GM12878 (cell line): ENCODE measurements around the gene ECT2L. TPM values are rescaled to one million over a fixed set of nuclear protein-coding genes. Genes with fewer than 3 reads are reported as not detected.

ENCODE experiments used
- ATAC-seq: fragments of 200-7000 bp; cut with Tn5 transposase; 3 replicates; pipeline ENCODE4 v1.9.1; 2020; ENCODE audit warnings: mild to moderate bottlenecking, moderate library complexity
- BruUV-seq: library from RNA; stranded (reverse); fragments of 400-500 nt; replicated peaks from 2 replicates; lab custom pipeline; 2021; lab: Mats Ljungman, UMichigan
- CTCF ChIA-PET: fragments of 300-600 bp; sonication (Branson Sonifier 250); formaldehyde crosslinking; extraction: SDS; loops from one replicate; lab custom pipeline; 2021; ENCODE audit warnings: inconsistent platforms; lab: Yijun Ruan, JAX
- POLR2A ChIA-PET: fragments of 350-600 bp; formaldehyde crosslinking; extraction: SDS; loops from one replicate; lab custom pipeline; 2021; ENCODE audit warnings: inconsistent platforms; lab: Charles Lee
- RAD21 ChIA-PET: fragments of 300-600 bp; sonication (Branson Sonifier 250); formaldehyde crosslinking; loops from one replicate; lab custom pipeline; 2023; ENCODE audit warnings: antibody characterized with exemption; ENCODE audit not compliant: unreplicated experiment; lab: Charles Lee
- SMC1A ChIA-PET: fragments of 300-600 bp; sonication (Branson Sonifier 250); formaldehyde crosslinking; loops from one replicate; lab custom pipeline; 2023; ENCODE audit not compliant: unreplicated experiment, uncharacterized antibody; lab: Charles Lee
- DNase-seq: peaks from one replicate; pipeline ENCODE4 v3.0.0-alpha.2; 2011; ENCODE audit warnings: low read depth, low spot score
- FAIRE-seq: peaks from 3 replicates; lab custom pipeline; 2011; peaks lifted over from hg19 to GRCh38; lab: Jason Lieb, UNC
- H2AFZ ChIP-seq: 2 replicates; pipeline ENCODE4 v1.6.0; 2011; ENCODE audit warnings: low read depth, low read length, control low read depth; ENCODE audit not compliant: control insufficient read depth
- H3K27ac ChIP-seq: 2 replicates; pipeline ENCODE4 v1.5.1; 2011; ENCODE audit warnings: control low read depth; ENCODE audit not compliant: control insufficient read depth, insufficient read depth
- H3K27me3 ChIP-seq, 2 experiments: replicated peaks in 1 of 2; 2 replicates each; pipeline versions ENCODE4 v1.6.0 to v1.6.1; 2011; ENCODE audit warnings: low read length in 1 of 2; ENCODE audit not compliant: control insufficient read depth in 2 of 2, insufficient read depth in 2 of 2
- H3K36me3 ChIP-seq, 2 experiments: 2 replicates each; pipeline ENCODE4 v1.5.1; 2011; ENCODE audit warnings: low read length in 1 of 2; ENCODE audit not compliant: control insufficient read depth in 2 of 2, insufficient read depth in 2 of 2
- H3K4me1 ChIP-seq: 2 replicates; pipeline ENCODE4 v1.6.1; 2011; ENCODE audit warnings: mild to moderate bottlenecking, low read length, moderate library complexity, mixed read lengths; ENCODE audit not compliant: control insufficient read depth, insufficient read depth
- H3K4me2 ChIP-seq: 2 replicates; pipeline ENCODE4 v1.6.0; 2011; ENCODE audit warnings: control low read depth; ENCODE audit not compliant: control insufficient read depth, insufficient read depth
- H3K4me3 ChIP-seq: fragments of 200-600 bp; sonication (generic); 2 replicates; pipeline ENCODE4 v1.5.1; 2016
- H3K79me2 ChIP-seq: 2 replicates; pipeline ENCODE4 v1.6.0; 2011; ENCODE audit warnings: low read length; ENCODE audit not compliant: control insufficient read depth, insufficient read depth
- H3K9ac ChIP-seq: 2 replicates; pipeline ENCODE4 v1.8.0; 2011; ENCODE audit warnings: low read length, control low read depth, mixed read lengths; ENCODE audit not compliant: control insufficient read depth, insufficient read depth
- H3K9me3 ChIP-seq: replicated peaks from 3 replicates; pipeline ENCODE4 v1.5.1; 2011; ENCODE audit warnings: mild to moderate bottlenecking, low read length; ENCODE audit not compliant: control insufficient read depth, insufficient read depth
- H4K20me1 ChIP-seq: 2 replicates; pipeline ENCODE4 v1.6.0; 2011; ENCODE audit not compliant: control insufficient read depth, insufficient read depth
- ATF7 ChIP-seq: fragments of 450-650 bp; IDR thresholded peaks from 2 replicates; pipeline ENCODE4 v1.6.1; 2016; ENCODE audit warnings: low read depth, mild to moderate bottlenecking
- BCL11A ChIP-seq: IDR thresholded peaks from 2 replicates; pipeline ENCODE4 v1.6.1; 2011; ENCODE audit warnings: low read depth, low read length
- BRCA1 ChIP-seq: IDR thresholded peaks from 2 replicates; pipeline ENCODE4 v1.6.1; 2011; ENCODE audit warnings: low read depth, low read length, improper control_type of control experiment
- REST ChIP-seq: IDR thresholded peaks from 2 replicates; pipeline ENCODE4 v1.6.1; 2012; ENCODE audit warnings: mild to moderate bottlenecking, low read depth, low read length
- SREBF2 ChIP-seq: IDR thresholded peaks from 2 replicates; pipeline ENCODE4 v1.6.1; 2012; ENCODE audit warnings: mild to moderate bottlenecking, low read length
- TCF12 ChIP-seq: IDR thresholded peaks from 2 replicates; pipeline ENCODE4 v1.6.1; 2011; ENCODE audit warnings: low read depth, mild to moderate bottlenecking, low read length
- ZNF622 ChIP-seq: fragments of 450-650 bp; IDR thresholded peaks from 2 replicates; pipeline ENCODE4 v1.6.1; 2017; ENCODE audit warnings: mild to moderate bottlenecking, inconsistent platforms
- whole genome bisulfite sequencing: methylation state at CpG from one replicate; pipeline ENCODE4 v1.1.6; 2016; ENCODE audit warnings: low lambda C conversion rate; ENCODE audit not compliant: insufficient replicate concordance, insufficient coverage; ENCODE audit errors: missing lambda C conversion rate; 5-methylcytosine and 5-hydroxymethylcytosine counted together
- in situ Hi-C: fragments of 300-500 bp; cut with MboI; formaldehyde crosslinking; loops from 9 replicates; pipeline ENCODE4 v1.14.3; 2018; ENCODE audit warnings: mixed read lengths
- intact Hi-C: fragments of 100-400 bp; cut with micrococcal nuclease; formaldehyde crosslinking; loops from one replicate; pipeline ENCODE4 v1.14.2; 2022; ENCODE audit not compliant: unreplicated experiment
- polyA plus RNA-seq, 11 experiments: library from polyadenylated mRNA; depleted of rRNA in 4 of 11; unstranded in 6 of 11; stranded (reverse) in 5 of 11; fragments of >200 nt; fragmentation: Nextera tagmentation in 4 of 11; fragmentation: Illumina TruSeq in 1 of 11; extraction: Ambion mirVana in 4 of 11; extraction: Trizol in 1 of 11; gene quantifications; 1 replicate in 1 of 11; 2 replicates in 10 of 11; pipeline versions ENCODE4 v1.2.1 to v1.2.3, GENCODE V29; 2011 to 2016; ENCODE audit warnings: inconsistent platforms in 2 of 11, missing spikeins in 2 of 11, low read depth in 1 of 11
- total RNA-seq, 4 experiments: library from RNA; depleted of rRNA in 3 of 4; stranded (reverse); fragments of >200 nt in 3 of 4; fragmentation: Illumina TruSeq in 1 of 4; extraction: Trizol in 1 of 4; gene quantifications; 2 replicates each; pipeline versions ENCODE4 v1.2.1 to v1.2.3, GENCODE V29; 2013 to 2021

The ECT2L gene
- total and polyA plus RNA-seq, 10 of the 15 experiments (the other 5 are each of a cell fraction or from before 2014, with no cell fraction given), result 0.05 to 0.09 TPM; not detected in 8

GRCh38 chr6:138830248-138830647 is 34.4 kb downstream of the ECT2L start:
- no peaks in the 10 kb centered on the region for H4K20me1 ChIP-seq
- DNase-seq (no peak), ATAC-seq (no peak), FAIRE-seq (no peak)
- POLR2A ChIA-PET, result interaction anchor here (0.6 kb wide), 1 partner anchor 104 kb away, joined by 6 read pairs; no protein-coding TSS in a partner anchor
- TF ChIP-seq BCL11A, result no peak
- no peak for TF ChIP-seq REST
- H3K4me3 ChIP-seq, result no peak overlapping the region
- no peak overlapping the region for H3K27ac ChIP-seq
- no peaks in the 10 kb centered on the region for H3K27me3 ChIP-seq
- H3K9ac ChIP-seq, result no peak overlapping the region
- BruUV-seq, result no TSS peak
- intact Hi-C loops, result no loop called here
- H3K79me2 ChIP-seq, result no peaks in the 10 kb centered on the region
- no peaks in the 10 kb centered on the region for H3K4me1 ChIP-seq
- 65% methylated on average over 7 of the region's 7 CpGs for WGBS
- RAD21 ChIA-PET, result no interaction called here
- CTCF ChIA-PET, result no interaction called here
- no peak overlapping the region for H2AFZ ChIP-seq
- H3K4me2 ChIP-seq, result no peak overlapping the region
- no peaks in the 10 kb centered on the region for H3K36me3 ChIP-seq
- in situ Hi-C loops, result no loop called here
- no peaks in the 10 kb centered on the region for H3K9me3 ChIP-seq
- SMC1A ChIA-PET, result interaction anchor here (0.8 to 1.5 kb wide), 3 partner anchors 26 to 185 kb away, joined by 3 to 5 read pairs (median 3); no protein-coding TSS in a partner anchor

DNA sequence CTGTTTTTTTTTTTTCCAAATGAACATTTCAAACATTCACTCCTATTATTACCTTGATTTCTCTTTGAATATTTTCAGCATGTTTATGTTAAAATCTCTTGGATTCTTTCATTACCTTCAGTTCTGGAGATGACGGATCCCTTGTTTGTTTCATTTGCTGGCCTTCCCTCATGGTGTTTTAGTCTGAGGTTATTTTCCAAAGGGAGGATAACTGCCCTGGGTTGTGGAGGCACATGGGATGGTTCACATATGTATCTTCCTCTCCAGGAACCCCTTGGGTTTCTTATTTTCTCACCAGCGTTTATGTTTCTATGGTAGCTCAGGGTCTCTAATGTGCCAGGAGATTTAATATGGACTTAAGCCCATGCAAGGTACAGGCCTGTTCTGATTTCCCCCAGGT is 36.3 kb downstream of the ECT2L start:
- DNase-seq, result no peak
- TF ChIP-seq TCF12, result no peak
- TF ChIP-seq ZNF622, result no peak
- no peak for TF ChIP-seq ATF7
- no peak for TF ChIP-seq SREBF2
- no peak for TF ChIP-seq BRCA1
- no peaks in the 10 kb centered on the region for H4K20me1 ChIP-seq
- no peaks in the 10 kb centered on the region for H3K27me3 ChIP-seq
- ChIA-PET RAD21 (no interaction called here), CTCF (no interaction called here), SMC1A (no interaction called here), POLR2A (no interaction called here)
- in situ Hi-C loops, result no loop called here
- no TSS peak for BruUV-seq
- no peak overlapping the region for H3K4me2 ChIP-seq
- intact Hi-C loops, result no loop called here
- H3K27ac ChIP-seq, result no peak overlapping the region
- H3K9ac ChIP-seq, result no peak overlapping the region
- H3K79me2 ChIP-seq, result no peaks in the 10 kb centered on the region
- H3K4me3 ChIP-seq, result no peak overlapping the region
- ATAC-seq, result no peak
- FAIRE-seq, result no peak
- no peaks in the 10 kb centered on the region for H3K9me3 ChIP-seq
- H3K36me3 ChIP-seq, result no peaks in the 10 kb centered on the region
- H3K4me1 ChIP-seq, result no peaks in the 10 kb centered on the region
- 93% methylated on average over 2 of the region's 2 CpGs for WGBS
- no peak overlapping the region for H2AFZ ChIP-seq
